Measurements from ENCODE around the gene GRIN2C. TPM values are rescaled to one million over a fixed set of nuclear protein-coding genes. Genes with fewer than 3 reads are reported as not detected.
A peak's percentile ranks its signal among the peaks of the same experiment; 100 is the strongest.

The GRIN2C gene
- total and polyA plus RNA-seq, 2 donors (not counting 3 experiments of a cell fraction or from before 2014, with no cell fraction given): 0.04 to 0.60 TPM

DNA sequence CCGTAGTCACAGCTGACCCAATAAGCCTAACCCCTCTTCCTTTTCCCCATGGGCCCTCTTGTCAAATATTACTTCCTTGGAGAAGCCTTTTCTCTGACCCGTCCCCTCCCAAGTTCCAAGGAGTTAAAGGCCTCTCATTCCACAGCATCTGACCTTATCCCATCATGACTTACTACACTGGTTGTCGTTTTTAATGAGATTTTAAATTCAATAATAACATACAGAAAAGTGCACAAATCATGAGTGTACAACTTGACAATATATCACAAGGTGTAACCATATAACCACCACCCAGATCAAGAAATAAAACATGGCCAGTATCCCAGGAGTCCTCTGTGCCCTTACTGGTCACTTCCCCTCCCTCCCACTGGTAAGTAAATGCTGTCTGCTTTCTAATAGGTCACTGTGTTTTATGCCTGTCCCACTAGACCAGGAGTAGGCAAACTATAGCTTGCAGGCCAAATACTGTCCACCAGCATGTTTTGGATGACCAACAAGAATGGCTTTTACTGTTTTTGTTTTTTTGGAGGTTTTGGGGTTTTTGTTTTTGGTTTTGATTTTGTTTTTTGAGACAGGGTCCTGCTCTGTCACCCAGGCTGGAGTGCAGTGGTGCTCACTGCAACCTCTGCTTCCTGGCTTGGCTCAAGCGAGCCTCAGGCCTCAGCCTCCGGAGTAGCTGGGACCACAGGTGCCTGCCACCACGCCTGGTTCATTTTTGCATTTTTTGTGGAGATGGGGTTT is 14.4 kb upstream of the GRIN2C start:
- peak; percentile 15 for DNase-seq (ENCODE audit: low read depth, low spot score)
- H3K4me2 ChIP-seq (ENCODE audit: insufficient read depth, low read length): peak overlapping the region; percentile 81
- CTCF ChIA-PET: interaction anchor here (1.1 to 2.4 kb wide), 5 partner anchors 11 to 217 kb away, joined by 3 to 29 read pairs (median 6); no protein-coding TSS in a partner anchor
- peak; percentile 33 for FAIRE-seq
- peaks cover 17% of the 10 kb centered on the region for H3K4me1 ChIP-seq (ENCODE audit: control insufficient read depth, extremely low read depth, insufficient read depth, low read length)
- TF ChIP-seq EZH2 (IDR thresholded peaks at IDR 0.05; ENCODE audit: borderline replicate concordance, low read depth, low read length, severe bottlenecking) (no peak), MYC (IDR thresholded peaks at IDR 0.05; ENCODE audit: low read depth, low read length) (no peak), POLR2A (IDR thresholded peaks at IDR 0.05; ENCODE audit: low read depth, low read length) (no peak), GATA2 (IDR thresholded peaks at IDR 0.05; ENCODE audit: insufficient read depth, insufficient read length, low read depth, low read length) (no peak), POLR2AphosphoS5 (IDR thresholded peaks at IDR 0.05; ENCODE audit: insufficient read depth, low read depth, low read length) (no peak), FOS (IDR thresholded peaks at IDR 0.05; ENCODE audit: borderline replicate concordance, insufficient read depth, low read length) (no peak), JUN (IDR thresholded peaks at IDR 0.05; ENCODE audit: borderline replicate concordance, insufficient read depth, insufficient read length, low read depth) (no peak), MAX (IDR thresholded peaks at IDR 0.05; ENCODE audit: insufficient read depth, insufficient read length) (no peak)
- TF ChIP-seq, protein P1, sequence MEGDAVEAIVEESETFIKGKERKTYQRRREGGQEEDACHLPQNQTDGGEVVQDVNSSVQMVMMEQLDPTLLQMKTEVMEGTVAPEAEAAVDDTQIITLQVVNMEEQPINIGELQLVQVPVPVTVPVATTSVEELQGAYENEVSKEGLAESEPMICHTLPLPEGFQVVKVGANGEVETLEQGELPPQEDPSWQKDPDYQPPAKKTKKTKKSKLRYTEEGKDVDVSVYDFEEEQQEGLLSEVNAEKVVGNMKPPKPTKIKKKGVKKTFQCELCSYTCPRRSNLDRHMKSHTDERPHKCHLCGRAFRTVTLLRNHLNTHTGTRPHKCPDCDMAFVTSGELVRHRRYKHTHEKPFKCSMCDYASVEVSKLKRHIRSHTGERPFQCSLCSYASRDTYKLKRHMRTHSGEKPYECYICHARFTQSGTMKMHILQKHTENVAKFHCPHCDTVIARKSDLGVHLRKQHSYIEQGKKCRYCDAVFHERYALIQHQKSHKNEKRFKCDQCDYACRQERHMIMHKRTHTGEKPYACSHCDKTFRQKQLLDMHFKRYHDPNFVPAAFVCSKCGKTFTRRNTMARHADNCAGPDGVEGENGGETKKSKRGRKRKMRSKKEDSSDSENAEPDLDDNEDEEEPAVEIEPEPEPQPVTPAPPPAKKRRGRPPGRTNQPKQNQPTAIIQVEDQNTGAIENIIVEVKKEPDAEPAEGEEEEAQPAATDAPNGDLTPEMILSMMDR (IDR thresholded peaks at IDR 0.05; ENCODE audit: extremely low read depth in 1 of 2, insufficient read depth in 1 of 2, low read depth in 1 of 2, low read length in 2 of 2): no peak
- H3K4me3 ChIP-seq (replicated peaks in 1 of 3; ENCODE audit: insufficient read depth in 1 of 3, low read depth in 1 of 3, low read length in 3 of 3): peak overlapping the region; percentile 67 to 72 (median 70)
- H2AFZ ChIP-seq (ENCODE audit: low read depth, low read length): peak overlapping the region; percentile 42
- dilution Hi-C loops (cut with MboI; ENCODE audit: extremely low pct_ligation_motif_present, low sequenced_read_pairs) (no loop called here), intact Hi-C loops (cut with micrococcal nuclease) (loop anchor here (1.0 to 5.0 kb wide), 2 partner anchors 97 to 126 kb away; partner anchors contain the start of genes NAT9 and NHERF1)
- peak overlapping the region; percentile 91 for H3K9ac ChIP-seq (replicated peaks; ENCODE audit: extremely low read depth, insufficient read depth, low read length)
- POLR2A ChIA-PET: interaction anchor here (1.5 kb wide), 1 partner anchor 18 kb away, joined by 7 read pairs; no protein-coding TSS in a partner anchor
- no peaks in the 10 kb centered on the region for H3K36me3 ChIP-seq (ENCODE audit: control insufficient read depth in 2 of 2, extremely low read depth in 1 of 2, insufficient read depth in 2 of 2, low read length in 2 of 2)
- H3K27me3 ChIP-seq (ENCODE audit: control insufficient read depth in 2 of 2, insufficient read depth in 2 of 2, low read length in 2 of 2): no peaks in the 10 kb centered on the region
- H3K9me3 ChIP-seq (replicated peaks; ENCODE audit: control insufficient read depth, insufficient read depth, low read length): no peaks in the 10 kb centered on the region
- no TSS peak for BruUV-seq (replicated peaks)
- no peaks in the 10 kb centered on the region for H3K79me2 ChIP-seq (ENCODE audit: control insufficient read depth, insufficient read depth, low read length)
- H3K9me1 ChIP-seq (replicated peaks; ENCODE audit: control insufficient read depth, extremely low read depth, insufficient read depth, low read length): no peaks in the 10 kb centered on the region
- peak overlapping the region; percentile 75 for H3K27ac ChIP-seq (ENCODE audit: insufficient read depth, low read depth, low read length)
- H4K20me1 ChIP-seq (replicated peaks; ENCODE audit: control insufficient read depth, extremely low read depth, insufficient read depth, low read length): no peaks in the 10 kb centered on the region
